ENCODE results near the gene DPH2.

DNA sequence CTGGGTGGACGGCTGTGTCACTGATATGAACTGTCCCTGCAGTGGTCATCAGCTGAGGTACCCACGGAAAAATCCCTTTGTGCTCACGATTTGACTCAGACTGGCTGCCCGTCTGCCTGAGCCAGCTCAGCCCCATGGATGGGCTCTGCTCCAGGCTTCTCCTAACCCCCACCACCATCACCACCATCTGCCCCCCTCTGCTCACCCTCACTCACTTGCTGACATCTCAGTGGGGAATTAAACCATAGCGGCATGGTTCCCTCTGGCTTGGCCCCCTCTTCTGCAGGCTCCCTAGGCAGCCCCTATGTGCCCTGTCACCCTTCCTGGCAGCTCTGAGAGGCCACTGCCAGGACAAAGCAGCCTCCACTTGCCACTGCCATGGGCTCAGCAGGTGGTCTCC is 44.1 kb downstream of the DPH2 start:
- TF ChIP-seq, protein P1, sequence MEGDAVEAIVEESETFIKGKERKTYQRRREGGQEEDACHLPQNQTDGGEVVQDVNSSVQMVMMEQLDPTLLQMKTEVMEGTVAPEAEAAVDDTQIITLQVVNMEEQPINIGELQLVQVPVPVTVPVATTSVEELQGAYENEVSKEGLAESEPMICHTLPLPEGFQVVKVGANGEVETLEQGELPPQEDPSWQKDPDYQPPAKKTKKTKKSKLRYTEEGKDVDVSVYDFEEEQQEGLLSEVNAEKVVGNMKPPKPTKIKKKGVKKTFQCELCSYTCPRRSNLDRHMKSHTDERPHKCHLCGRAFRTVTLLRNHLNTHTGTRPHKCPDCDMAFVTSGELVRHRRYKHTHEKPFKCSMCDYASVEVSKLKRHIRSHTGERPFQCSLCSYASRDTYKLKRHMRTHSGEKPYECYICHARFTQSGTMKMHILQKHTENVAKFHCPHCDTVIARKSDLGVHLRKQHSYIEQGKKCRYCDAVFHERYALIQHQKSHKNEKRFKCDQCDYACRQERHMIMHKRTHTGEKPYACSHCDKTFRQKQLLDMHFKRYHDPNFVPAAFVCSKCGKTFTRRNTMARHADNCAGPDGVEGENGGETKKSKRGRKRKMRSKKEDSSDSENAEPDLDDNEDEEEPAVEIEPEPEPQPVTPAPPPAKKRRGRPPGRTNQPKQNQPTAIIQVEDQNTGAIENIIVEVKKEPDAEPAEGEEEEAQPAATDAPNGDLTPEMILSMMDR (IDR thresholded peaks at IDR 0.05) = no peak
- TF ChIP-seq POLR2A (IDR thresholded peaks at IDR 0.05) = no peak

Data from uterus (tissue), 2 donors.